NT2/D1 (cell line): ENCODE results near the gene TEX47.

Source experiments
- SUZ12 ChIP-seq: IDR thresholded peaks from 2 replicates; pipeline ENCODE4 v1.6.1; 2011; ENCODE audit not compliant: insufficient read length, insufficient read depth; ENCODE audit errors: extremely low read depth
- YY1 ChIP-seq: IDR thresholded peaks from 2 replicates; pipeline ENCODE4 v1.6.1; 2011; ENCODE audit not compliant: insufficient read length, insufficient read depth
- ZNF274 ChIP-seq: IDR thresholded peaks from 2 replicates; pipeline ENCODE4 v1.6.1; 2011; ENCODE audit warnings: mild to moderate bottlenecking, low read depth, low read length

DNA sequence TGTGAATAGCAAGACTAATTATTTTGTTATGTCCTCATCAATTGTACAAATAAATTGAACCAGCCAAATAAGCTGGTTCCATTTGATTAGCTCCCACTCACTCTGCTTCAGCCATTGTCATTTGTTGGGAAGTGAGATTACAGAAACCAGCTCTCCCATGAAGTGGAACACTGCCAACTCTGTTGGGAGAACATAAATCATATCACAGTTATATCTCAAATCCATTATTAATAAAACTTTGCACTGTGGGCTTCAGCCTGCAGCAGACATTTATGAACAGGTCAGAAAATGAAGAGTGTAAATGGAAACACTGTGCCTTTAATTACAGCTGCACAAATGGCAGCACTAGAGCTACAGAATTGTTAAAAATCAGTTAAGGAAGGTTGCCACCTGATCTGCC lies 46.7 kb upstream of the TEX47 start:
- TF ChIP-seq SUZ12 (no peak), ZNF274 (no peak), YY1 (no peak)
